ENCODE data around the gene ARL2BP. TPM values are rescaled to one million over a fixed set of nuclear protein-coding genes. Genes with fewer than 3 reads are reported as not detected.

ARL2BP gene
- total and polyA plus RNA-seq, 9 of the 15 experiments (the other 6 are each of a cell fraction or from before 2014, with no cell fraction given), result 16.7 to 41.8 (median 27.2) TPM

DNA sequence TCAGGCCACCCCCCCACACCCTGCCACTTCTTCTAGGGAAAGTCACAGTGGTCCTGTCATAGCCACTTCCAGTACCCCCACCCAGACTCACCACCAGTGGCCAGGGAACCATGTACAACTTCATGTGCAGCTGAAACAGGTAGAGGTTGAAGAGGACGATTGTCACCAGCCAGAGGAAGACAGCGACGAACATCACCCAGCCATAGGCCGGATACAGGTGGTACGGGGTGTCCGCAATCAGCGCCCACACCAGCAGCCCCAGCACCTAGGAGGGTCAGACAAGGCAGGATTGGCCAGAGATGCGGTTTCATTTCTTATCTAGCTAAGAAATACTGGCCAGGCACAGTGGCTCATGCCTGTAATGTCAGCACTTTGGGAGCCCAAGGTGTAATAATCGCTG is 16.7 kb downstream of the ARL2BP start:
- Histone ChIP-seq H3K27ac (ENCODE audit: extremely low read depth, low read depth, low read length) (no peak overlapping the region), H3K4me3 (no peak overlapping the region), H3K4me2 (ENCODE audit: insufficient read depth, low read length) (no peak overlapping the region), H3K9me3 (replicated peaks; ENCODE audit: control insufficient read depth, insufficient read depth, low read depth, low read length) (no peaks in the 10 kb centered on the region), H3K27me3 (ENCODE audit: control insufficient read depth in 2 of 2, insufficient read depth in 2 of 2, low read length in 2 of 2) (no peaks in the 10 kb centered on the region), H2AFZ (ENCODE audit: low read depth, low read length) (no peak overlapping the region), H4K20me1 (replicated peaks; ENCODE audit: control insufficient read depth, insufficient read depth, low read length) (no peaks in the 10 kb centered on the region), H3K4me1 (replicated peaks in 1 of 2; ENCODE audit: control insufficient read depth in 2 of 2, insufficient read depth in 2 of 2, low read length in 2 of 2) (peaks cover 27 to 42% of the 10 kb centered on the region in 2 experiments), H3K9ac (ENCODE audit: insufficient read depth in 1 of 2, low read depth in 2 of 2, low read length in 2 of 2) (no peak overlapping the region), H3K79me2 (ENCODE audit: control insufficient read depth, insufficient read depth, low read length) (no peaks in the 10 kb centered on the region), H3K9me1 (ENCODE audit: control insufficient read depth, insufficient read depth, low read length) (no peaks in the 10 kb centered on the region), H3K36me3 (ENCODE audit: control insufficient read depth, insufficient read depth, low read length) (no peaks in the 10 kb centered on the region)
- TF ChIP-seq CBFA2T3 (IDR thresholded peaks at IDR 0.05), result 0 out of 2 replicates have a peak, but pooled peaks have one; percentile 19
- TF ChIP-seq, protein P1, sequence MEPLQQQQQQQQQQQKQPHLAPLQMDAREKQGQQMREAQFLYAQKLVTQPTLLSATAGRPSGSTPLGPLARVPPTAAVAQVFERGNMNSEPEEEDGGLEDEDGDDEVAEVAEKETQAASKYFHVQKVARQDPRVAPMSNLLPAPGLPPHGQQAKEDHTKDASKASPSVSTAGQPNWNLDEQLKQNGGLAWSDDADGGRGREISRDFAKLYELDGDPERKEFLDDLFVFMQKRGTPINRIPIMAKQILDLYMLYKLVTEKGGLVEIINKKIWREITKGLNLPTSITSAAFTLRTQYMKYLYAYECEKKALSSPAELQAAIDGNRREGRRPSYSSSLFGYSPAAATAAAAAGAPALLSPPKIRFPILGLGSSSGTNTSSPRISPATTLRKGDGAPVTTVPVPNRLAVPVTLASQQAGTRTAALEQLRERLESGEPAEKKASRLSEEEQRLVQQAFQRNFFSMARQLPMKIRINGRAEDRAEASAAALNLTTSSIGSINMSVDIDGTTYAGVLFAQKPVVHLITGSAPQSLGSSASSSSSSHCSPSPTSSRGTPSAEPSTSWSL (CRISPR knock-in tag; IDR thresholded peaks at IDR 0.05; ENCODE audit: borderline replicate concordance), result no peak
- POLR2A ChIA-PET, result interaction anchor here (1.0 kb wide), 1 partner anchor 120 kb away, joined by 3 read pairs; no protein-coding TSS in a partner anchor
- no peak for ATAC-seq
- WGBS (ENCODE audit: insufficient coverage, low coverage, missing lambda C conversion rate), result 59% methylated on average over 7 of the region's 9 CpGs
- intact Hi-C loops (cut with micrococcal nuclease) (no loop called here), in situ Hi-C loops (cut with MboI) (no loop called here)
- DNase-seq (ENCODE audit: extremely low read depth in 1 of 4, low spot score in 3 of 4), result no peak
- no peak for FAIRE-seq
- BruUV-seq (replicated peaks), result no TSS peak
- CTCF ChIA-PET (ENCODE audit: low intra/inter-chr PET ratio), result no interaction called here

DNA sequence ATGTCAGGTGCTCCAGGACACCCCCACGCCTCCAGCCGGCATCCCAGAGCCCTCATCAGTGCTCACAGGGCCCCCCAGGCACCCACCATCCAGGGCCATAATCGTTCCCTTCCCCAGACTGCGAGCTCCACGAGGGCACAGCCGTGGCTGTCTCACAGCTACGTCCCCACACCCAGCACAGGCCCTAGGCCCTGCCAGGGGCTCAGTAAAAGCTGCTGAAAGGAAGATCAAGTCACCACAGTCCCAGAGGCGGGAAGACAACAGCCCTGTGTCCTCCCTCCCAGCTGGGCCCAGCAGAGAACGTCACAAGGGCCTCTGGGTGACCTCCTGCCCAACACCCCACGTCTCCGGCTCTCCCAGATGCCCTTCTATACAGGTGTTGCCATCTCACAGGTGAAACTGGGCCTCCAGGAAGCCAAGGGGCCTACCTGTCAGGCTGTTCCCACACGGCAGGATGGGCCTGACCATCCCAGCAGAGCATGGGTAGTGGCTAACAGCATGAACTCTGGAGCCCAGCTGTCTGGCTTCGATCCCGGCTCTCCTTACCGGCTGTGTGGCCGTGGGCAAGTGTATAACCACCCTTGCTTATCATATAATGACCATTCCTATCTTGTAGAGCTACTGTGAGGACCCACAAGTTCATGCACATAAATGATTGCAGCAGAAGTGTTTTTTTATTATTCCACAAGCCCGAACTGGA is 17.9 kb downstream of the ARL2BP start:
- intact Hi-C loops (cut with micrococcal nuclease), result no loop called here
- ChIA-PET CTCF (ENCODE audit: low intra/inter-chr PET ratio) (no interaction called here), POLR2A (interaction anchor here (0.8 kb wide), 1 partner anchor 70 kb away, joined by 3 read pairs; no protein-coding TSS in a partner anchor)
- ATAC-seq (no peak), FAIRE-seq (no peak), DNase-seq (ENCODE audit: extremely low read depth in 1 of 4, low spot score in 3 of 4) (no peak)
- Histone ChIP-seq H3K4me3 (no peak overlapping the region), H3K9me3 (replicated peaks; ENCODE audit: control insufficient read depth, insufficient read depth, low read depth, low read length) (no peaks in the 10 kb centered on the region), H3K4me2 (ENCODE audit: insufficient read depth, low read length) (no peak overlapping the region), H2AFZ (ENCODE audit: low read depth, low read length) (peak overlapping the region; percentile 56), H4K20me1 (replicated peaks; ENCODE audit: control insufficient read depth, insufficient read depth, low read length) (no peaks in the 10 kb centered on the region), H3K79me2 (ENCODE audit: control insufficient read depth, insufficient read depth, low read length) (no peaks in the 10 kb centered on the region), H3K4me1 (replicated peaks in 1 of 2; ENCODE audit: control insufficient read depth in 2 of 2, insufficient read depth in 2 of 2, low read length in 2 of 2) (peaks cover 32 to 40% of the 10 kb centered on the region in 2 experiments), H3K27me3 (ENCODE audit: control insufficient read depth in 2 of 2, insufficient read depth in 2 of 2, low read length in 2 of 2) (no peaks in the 10 kb centered on the region), H3K36me3 (ENCODE audit: control insufficient read depth, insufficient read depth, low read length) (no peaks in the 10 kb centered on the region), H3K9ac (ENCODE audit: insufficient read depth in 1 of 2, low read depth in 2 of 2, low read length in 2 of 2) (peak overlapping the region in 1 of 2 experiments; percentile 78; a peak in 2 of 4 replicates), H3K27ac (ENCODE audit: extremely low read depth, low read depth, low read length) (no peak overlapping the region), H3K9me1 (ENCODE audit: control insufficient read depth, insufficient read depth, low read length) (no peaks in the 10 kb centered on the region)
- no TSS peak for BruUV-seq (replicated peaks)
- WGBS (ENCODE audit: insufficient coverage, low coverage, missing lambda C conversion rate), result 51% methylated on average over 14 of the region's 17 CpGs
- in situ Hi-C loops (cut with MboI), result no loop called here
- 0 out of 2 replicates have a peak, but pooled peaks have one; percentile 11 for TF ChIP-seq ZFX (CRISPR knock-in tag; IDR thresholded peaks at IDR 0.05)
- TF ChIP-seq SNAPC5 (CRISPR knock-in tag; IDR thresholded peaks at IDR 0.05), result no peak

Data from K562 (cell line).